Adrenal gland (tissue), 5 donors: ENCODE data around the gene RFX1.

Source experiments
- POLR2A ChIP-seq, 2 donors: fragments of 450-650 bp; IDR thresholded peaks; one replicate each; pipeline ENCODE4 v1.6.1; 2017; ENCODE audit warnings: antibody characterized with exemption in 2 of 2, mild to moderate bottlenecking in 2 of 2, moderate library complexity in 1 of 2
- TF ChIP-seq, protein P1 (sequence below), 6 experiments: fragments of 450-650 bp in 4 of 6; fragments of 200-600 bp in 2 of 6; sonication (generic) in 1 of 6; IDR thresholded peaks; 1 replicate in 5 of 6; 2 replicates in 1 of 6; pipeline versions ENCODE4 v1.5.1 to v1.8.0; 2016 to 2021; ENCODE audit warnings: antibody characterized with exemption in 6 of 6, mild to moderate bottlenecking in 2 of 6, moderate library complexity in 1 of 6
- donor health status: DM: no; HTN: no; CAD: no.

DNA sequence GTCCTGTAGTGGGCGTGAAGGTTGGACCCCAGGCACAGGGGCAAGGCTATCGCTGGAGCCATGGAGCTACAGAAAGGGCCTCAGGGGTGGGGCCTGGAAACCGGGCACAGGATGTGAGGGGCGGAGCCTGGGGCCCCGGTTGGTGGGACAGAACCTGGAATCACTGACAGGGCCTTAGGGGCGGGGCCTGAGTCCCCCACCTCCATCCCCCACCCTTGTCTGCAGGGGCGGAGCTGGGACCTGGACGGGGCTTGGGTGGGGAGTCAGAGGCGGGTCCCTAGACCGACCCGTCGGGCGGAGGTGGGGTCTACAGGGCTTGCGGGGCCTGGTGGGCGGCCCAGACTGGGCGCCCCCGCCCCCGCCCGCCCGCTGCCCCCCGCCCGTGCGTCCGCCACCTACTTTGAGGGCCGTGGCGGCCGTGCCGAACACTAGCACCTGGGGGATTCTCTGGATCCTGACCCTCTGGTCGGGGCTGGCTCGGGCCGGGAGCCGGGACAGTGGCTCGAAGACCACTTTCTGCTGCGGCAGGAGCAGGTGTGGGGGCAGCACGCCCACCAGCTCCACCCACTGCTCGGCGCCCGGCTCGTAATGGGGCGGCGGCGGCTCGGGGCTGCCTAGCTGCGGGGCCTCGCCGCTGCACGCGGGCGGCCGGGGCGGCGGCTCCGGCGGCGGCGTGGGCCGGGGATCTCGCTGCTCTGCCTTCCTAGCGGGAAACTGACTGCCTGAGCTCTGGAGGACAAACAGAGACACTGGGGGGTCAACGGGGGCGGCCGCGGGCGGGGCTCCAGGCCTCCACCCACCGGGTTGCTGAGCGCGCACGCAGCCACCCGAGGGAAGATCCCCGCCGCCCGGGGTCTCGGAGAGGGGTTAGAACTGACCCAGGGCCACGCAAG lies 27.5 kb downstream of the RFX1 start:
- TF ChIP-seq, protein P1, sequence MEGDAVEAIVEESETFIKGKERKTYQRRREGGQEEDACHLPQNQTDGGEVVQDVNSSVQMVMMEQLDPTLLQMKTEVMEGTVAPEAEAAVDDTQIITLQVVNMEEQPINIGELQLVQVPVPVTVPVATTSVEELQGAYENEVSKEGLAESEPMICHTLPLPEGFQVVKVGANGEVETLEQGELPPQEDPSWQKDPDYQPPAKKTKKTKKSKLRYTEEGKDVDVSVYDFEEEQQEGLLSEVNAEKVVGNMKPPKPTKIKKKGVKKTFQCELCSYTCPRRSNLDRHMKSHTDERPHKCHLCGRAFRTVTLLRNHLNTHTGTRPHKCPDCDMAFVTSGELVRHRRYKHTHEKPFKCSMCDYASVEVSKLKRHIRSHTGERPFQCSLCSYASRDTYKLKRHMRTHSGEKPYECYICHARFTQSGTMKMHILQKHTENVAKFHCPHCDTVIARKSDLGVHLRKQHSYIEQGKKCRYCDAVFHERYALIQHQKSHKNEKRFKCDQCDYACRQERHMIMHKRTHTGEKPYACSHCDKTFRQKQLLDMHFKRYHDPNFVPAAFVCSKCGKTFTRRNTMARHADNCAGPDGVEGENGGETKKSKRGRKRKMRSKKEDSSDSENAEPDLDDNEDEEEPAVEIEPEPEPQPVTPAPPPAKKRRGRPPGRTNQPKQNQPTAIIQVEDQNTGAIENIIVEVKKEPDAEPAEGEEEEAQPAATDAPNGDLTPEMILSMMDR (IDR thresholded peaks at IDR 0.05), result no peak
- TF ChIP-seq POLR2A (IDR thresholded peaks at IDR 0.05), result no peak
